Endodermal cell (in vitro differentiated cells): ENCODE measurements around the gene ADISSP. TPM values are rescaled to one million over a fixed set of nuclear protein-coding genes. Genes with fewer than 3 reads are reported as not detected.
A peak's percentile ranks its signal among the peaks of the same experiment; 100 is the strongest.

Experiments used
- DNase-seq: peaks from one replicate; pipeline ENCODE4 v3.0.0-alpha.2; 2017
- H3K27ac ChIP-seq: 2 replicates; pipeline ENCODE4 v1.5.1; 2013; ENCODE audit warnings: mild to moderate bottlenecking, low read depth, low read length, moderate library complexity
- H3K27me3 ChIP-seq: 2 replicates; pipeline ENCODE4 v1.6.1; 2013; ENCODE audit warnings: mild to moderate bottlenecking, low read length, moderate library complexity; ENCODE audit not compliant: insufficient read depth, control insufficient read depth, poor library complexity, severe bottlenecking
- H3K36me3 ChIP-seq: 2 replicates; pipeline ENCODE4 v1.7.0; 2013; ENCODE audit warnings: mild to moderate bottlenecking, low read length, moderate library complexity; ENCODE audit not compliant: control insufficient read depth, insufficient read depth
- H3K4me1 ChIP-seq: one replicate; pipeline ENCODE4 v1.7.0; 2013; ENCODE audit warnings: low read length; ENCODE audit not compliant: control insufficient read depth, insufficient read depth
- H3K4me3 ChIP-seq: 2 replicates; pipeline ENCODE4 v1.5.1; 2013; ENCODE audit warnings: mild to moderate bottlenecking, low read length, moderate library complexity
- H3K9ac ChIP-seq: 2 replicates; pipeline ENCODE4 v1.6.1; 2013; ENCODE audit warnings: mild to moderate bottlenecking, low read length, moderate library complexity; ENCODE audit not compliant: poor library complexity, severe bottlenecking; ENCODE audit errors: extremely low read depth
- H3K9me3 ChIP-seq: 2 replicates; pipeline ENCODE4 v1.6.1; 2013; ENCODE audit warnings: mild to moderate bottlenecking, low read length, moderate library complexity; ENCODE audit not compliant: control insufficient read depth
- H3K27ac Mint-ChIP-seq: 2 replicates; pipeline ENCODE4 v1.8.0; 2020; ENCODE audit warnings: mixed read lengths
- H3K27me3 Mint-ChIP-seq: 2 replicates; pipeline ENCODE4 v1.8.0; 2021; ENCODE audit warnings: mild to moderate bottlenecking, mixed read lengths; ENCODE audit not compliant: insufficient read depth
- H3K36me3 Mint-ChIP-seq: 2 replicates; pipeline ENCODE4 v1.8.0; 2020; ENCODE audit warnings: low read depth, mixed read lengths
- H3K4me1 Mint-ChIP-seq: 2 replicates; pipeline ENCODE4 v1.8.0; 2020; ENCODE audit warnings: mixed read lengths
- H3K4me3 Mint-ChIP-seq: 2 replicates; pipeline ENCODE4 v1.8.0; 2020; ENCODE audit warnings: mild to moderate bottlenecking, moderate library complexity, mixed read lengths
- H3K9me3 Mint-ChIP-seq: 2 replicates; pipeline ENCODE4 v1.8.0; 2020; ENCODE audit warnings: mild to moderate bottlenecking, mixed read lengths
- WGBS, 2 experiments: methylation state at CpG; one replicate each; pipeline versions ENCODE4 v1.1.5 to v1.1.7; 2013; ENCODE audit warnings: missing lambda C conversion rate in 2 of 2, mixed read lengths in 1 of 2; ENCODE audit not compliant: insufficient coverage in 1 of 2, insufficient read length in 1 of 2; 5-methylcytosine and 5-hydroxymethylcytosine counted together
- total RNA-seq, 2 donors: library from RNA; stranded (reverse); fragmentation: NEBNext Ultra II Directional in 1 of 2; extraction: Animal tissue kit (Norgen Biotek cat#: 25700) in 1 of 2; gene quantifications; 2 replicates in 1 of 2; 3 replicates in 1 of 2; pipeline ENCODE4 v1.2.1, GENCODE V29; 2021
- TF ChIP-seq, protein P1 (sequence below): fragments of 200-600 bp; sonication (generic); conservative IDR thresholded peaks from 2 replicates; pipeline ENCODE4 v1.5.0; 2021; ENCODE audit warnings: antibody characterized with exemption, mild to moderate bottlenecking

The ADISSP gene
- total RNA-seq, 2 donors from 2014 or later: 38.8 to 43.3 TPM

DNA sequence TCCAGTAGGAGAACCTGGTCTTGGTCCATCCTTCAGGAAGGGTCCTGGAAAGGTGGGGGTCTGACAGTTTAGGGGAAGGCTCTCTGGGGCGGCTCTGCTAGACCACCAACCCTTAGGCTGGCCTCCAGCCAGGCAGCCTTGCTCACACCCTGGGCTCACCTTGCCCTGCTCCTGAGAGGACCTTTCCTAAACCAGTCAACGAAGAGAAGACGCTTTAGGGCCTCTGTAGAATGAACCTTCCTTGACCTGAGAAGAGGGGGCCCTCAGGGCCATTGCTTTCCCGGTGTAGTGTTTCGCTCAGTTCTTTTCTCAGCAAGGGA is 29.6 kb upstream of the ADISSP start:
- peaks cover 12% of the 10 kb centered on the region for H3K4me1 ChIP-seq
- H3K27ac ChIP-seq: no peak overlapping the region
- H3K36me3 ChIP-seq: peaks cover 19% of the 10 kb centered on the region
- DNase-seq: no peak
- 83 to 84% methylated on average over 4 to 5 of the region's 5 CpGs for WGBS, 2 experiments
- Mint-ChIP-seq H3K27ac (no peak overlapping the region), H3K4me3 (peak overlapping the region; percentile 80), H3K36me3 (peaks cover 8% of the 10 kb centered on the region), H3K9me3 (no peaks in the 10 kb centered on the region), H3K4me1 (peaks cover 20% of the 10 kb centered on the region), H3K27me3 (peaks cover 8% of the 10 kb centered on the region)
- peak overlapping the region; percentile 79 for H3K4me3 ChIP-seq
- TF ChIP-seq, protein P1, sequence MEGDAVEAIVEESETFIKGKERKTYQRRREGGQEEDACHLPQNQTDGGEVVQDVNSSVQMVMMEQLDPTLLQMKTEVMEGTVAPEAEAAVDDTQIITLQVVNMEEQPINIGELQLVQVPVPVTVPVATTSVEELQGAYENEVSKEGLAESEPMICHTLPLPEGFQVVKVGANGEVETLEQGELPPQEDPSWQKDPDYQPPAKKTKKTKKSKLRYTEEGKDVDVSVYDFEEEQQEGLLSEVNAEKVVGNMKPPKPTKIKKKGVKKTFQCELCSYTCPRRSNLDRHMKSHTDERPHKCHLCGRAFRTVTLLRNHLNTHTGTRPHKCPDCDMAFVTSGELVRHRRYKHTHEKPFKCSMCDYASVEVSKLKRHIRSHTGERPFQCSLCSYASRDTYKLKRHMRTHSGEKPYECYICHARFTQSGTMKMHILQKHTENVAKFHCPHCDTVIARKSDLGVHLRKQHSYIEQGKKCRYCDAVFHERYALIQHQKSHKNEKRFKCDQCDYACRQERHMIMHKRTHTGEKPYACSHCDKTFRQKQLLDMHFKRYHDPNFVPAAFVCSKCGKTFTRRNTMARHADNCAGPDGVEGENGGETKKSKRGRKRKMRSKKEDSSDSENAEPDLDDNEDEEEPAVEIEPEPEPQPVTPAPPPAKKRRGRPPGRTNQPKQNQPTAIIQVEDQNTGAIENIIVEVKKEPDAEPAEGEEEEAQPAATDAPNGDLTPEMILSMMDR: no peak
- no peaks in the 10 kb centered on the region for H3K27me3 ChIP-seq
- H3K9ac ChIP-seq: no peak overlapping the region
- no peaks in the 10 kb centered on the region for H3K9me3 ChIP-seq

DNA sequence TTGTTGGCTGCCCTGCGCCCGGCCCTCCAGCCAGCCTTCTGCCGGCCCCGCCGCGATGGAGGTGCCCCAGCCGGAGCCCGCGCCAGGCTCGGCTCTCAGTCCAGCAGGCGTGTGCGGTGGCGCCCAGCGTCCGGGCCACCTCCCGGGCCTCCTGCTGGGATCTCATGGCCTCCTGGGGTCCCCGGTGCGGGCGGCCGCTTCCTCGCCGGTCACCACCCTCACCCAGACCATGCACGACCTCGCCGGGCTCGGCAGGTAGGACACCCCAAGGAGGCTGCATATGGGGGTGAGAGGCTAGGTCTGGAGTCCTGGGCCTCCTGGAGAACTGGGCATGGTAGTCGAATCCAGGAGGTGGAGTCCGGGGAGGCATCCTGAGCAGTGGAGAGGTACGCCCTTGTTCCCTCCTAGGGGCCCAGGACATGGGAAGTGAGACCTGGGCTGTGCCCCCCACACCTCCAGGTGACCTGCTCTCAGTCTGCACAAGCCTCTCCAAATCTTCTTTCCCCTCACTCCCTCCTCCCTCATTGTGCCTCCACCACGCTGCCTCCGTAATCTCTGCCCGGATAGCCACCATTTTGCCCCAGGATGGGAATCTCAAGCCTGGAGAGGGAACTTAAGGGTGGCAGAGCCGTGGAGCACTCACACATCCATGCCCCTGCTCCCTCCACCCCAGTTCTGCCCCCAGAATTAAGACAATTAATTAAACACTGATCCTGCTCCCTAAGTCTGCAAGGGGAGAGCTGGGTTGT is 29.1 kb upstream of the ADISSP start:
- no peak overlapping the region for H3K27ac ChIP-seq
- Mint-ChIP-seq H3K4me1 (peaks cover 20% of the 10 kb centered on the region), H3K9me3 (no peaks in the 10 kb centered on the region)

GRCh38 chr20:3795511-3796468 is 28.2 kb upstream of the ADISSP start, which contains the start of gene CDC25B:
Gene CDC25B (plus strand): TSS chr20:3796310. CDS start chr20:3796532, 222 bp downstream.
- TF ChIP-seq, protein P1: peak; percentile 66
- Mint-ChIP-seq H3K4me3 (peak within 1 kb of the TSS; percentile 80), H3K27ac (peak within 1 kb of the TSS; percentile 94), H3K27me3 (peaks cover 19% of the 10 kb centered on the region), H3K4me1 (peaks cover 20% of the 10 kb centered on the region), H3K9me3 (no peaks in the 10 kb centered on the region), H3K36me3 (peaks cover 5% of the 10 kb centered on the region)
- Histone ChIP-seq H3K9me3 (no peaks in the 10 kb centered on the region), H3K27ac (peak within 1 kb of the TSS; percentile 41), H3K4me3 (peak within 1 kb of the TSS; percentile 92), H3K27me3 (no peaks in the 10 kb centered on the region), H3K9ac (peak within 1 kb of the TSS; percentile 72), H3K4me1 (peaks cover 12% of the 10 kb centered on the region), H3K36me3 (peaks cover 5% of the 10 kb centered on the region)
- WGBS, 2 experiments: 5% methylated on average over 34 to 54 of the region's 69 CpGs
- DNase-seq: peak; percentile 97

More for the DNA sequence above, 29.1 kb upstream of the ADISSP start:
- Histone ChIP-seq H3K36me3 (peaks cover 14% of the 10 kb centered on the region), H3K4me1 (peaks cover 12% of the 10 kb centered on the region), H3K9ac (peak overlapping the region; percentile 55), H3K4me3 (peak overlapping the region; percentile 79), H3K9me3 (no peaks in the 10 kb centered on the region), H3K27me3 (no peaks in the 10 kb centered on the region)
- no peak for DNase-seq
- TF ChIP-seq, protein P1: no peak
- Mint-ChIP-seq H3K27ac (peak overlapping the region; percentile 52), H3K27me3 (peaks cover 11% of the 10 kb centered on the region), H3K4me3 (peak overlapping the region; percentile 80), H3K36me3 (peaks cover 8% of the 10 kb centered on the region)
- WGBS, 2 experiments: 12 to 16% methylated on average over 11 to 33 of the region's 33 CpGs
